SK-N-SH (cell line): ENCODE results near the gene POLD2. TPM values are rescaled to one million over a fixed set of nuclear protein-coding genes. Genes with fewer than 3 reads are reported as not detected.

Experiments used
- CTCF ChIA-PET: fragments of 300-600, 350-600 bp; formaldehyde crosslinking; extraction: SDS; loops from one replicate; lab custom pipeline; 2021; lab: Yijun Ruan, JAX
- POLR2A ChIA-PET: fragments of 350-600 bp; sonication (Branson Sonifier 250); formaldehyde crosslinking; extraction: SDS; loops from one replicate; lab custom pipeline; 2020; ENCODE audit warnings: antibody characterized with exemption, inconsistent platforms; lab: Yijun Ruan, JAX
- DNase-seq: peaks from one replicate; pipeline ENCODE4 v3.0.0; 2012
- H2AFZ ChIP-seq: fragments of 200-600 bp; sonication (generic); 2 replicates; pipeline ENCODE4 v1.8.1; 2016; ENCODE audit warnings: antibody characterized with exemption, mild to moderate bottlenecking, low read depth
- H3F3A ChIP-seq: fragments of 200-600 bp; sonication (generic); replicated peaks from 2 replicates; pipeline ENCODE3; 2016; ENCODE audit warnings: antibody characterized with exemption, mild to moderate bottlenecking; ENCODE audit not compliant: insufficient read depth
- H3K27ac ChIP-seq, 2 experiments: fragments of 200-500 bp in 1 of 2; fragments of 200-600 bp in 1 of 2; sonication (Bioruptor generic) in 1 of 2; sonication (generic), shearing (Covaris generic) in 1 of 2; 2 replicates each; pipeline versions ENCODE4 v1.5.1 to v1.6.1; 2014 to 2016; ENCODE audit warnings: low read depth in 2 of 2, inconsistent platforms in 1 of 2, low read length in 1 of 2, mild to moderate bottlenecking in 1 of 2, mixed read lengths in 1 of 2
- H3K27me3 ChIP-seq: fragments of 200-600 bp; sonication (generic), shearing (Covaris generic); 2 replicates; pipeline ENCODE4 v1.6.1; 2016; ENCODE audit warnings: mixed run types; ENCODE audit not compliant: insufficient read depth
- H3K36me3 ChIP-seq, 2 experiments: fragments of 200-500 bp in 1 of 2; fragments of 200-600 bp in 1 of 2; sonication (Bioruptor generic) in 1 of 2; sonication (generic) in 1 of 2; replicated peaks in 1 of 2; 2 replicates each; pipeline versions ENCODE3 to v1.5.1; 2014 to 2016; ENCODE audit warnings: low read length in 1 of 2, mild to moderate bottlenecking in 1 of 2; ENCODE audit not compliant: insufficient read depth in 2 of 2, control insufficient read depth in 1 of 2
- H3K4me1 ChIP-seq, 2 experiments: fragments of 200-500 bp in 1 of 2; fragments of 200-600 bp in 1 of 2; sonication (Bioruptor generic) in 1 of 2; sonication (generic), shearing (Covaris generic) in 1 of 2; 2 replicates each; pipeline versions ENCODE4 v1.5.1 to v1.6.1; 2014 to 2016; ENCODE audit warnings: low read depth in 1 of 2, low read length in 1 of 2, mixed run types in 1 of 2; ENCODE audit not compliant: insufficient read depth in 2 of 2, control insufficient read depth in 1 of 2
- H3K4me2 ChIP-seq: fragments of 200-600 bp; sonication (generic), shearing (Covaris generic); 2 replicates; pipeline ENCODE4 v1.6.1; 2017; ENCODE audit warnings: mixed run types
- H3K4me3 ChIP-seq, 2 experiments: fragments of 200-500 bp in 1 of 2; fragments of 200-600 bp in 1 of 2; sonication (Bioruptor generic) in 1 of 2; sonication (generic), shearing (Covaris generic) in 1 of 2; 2 replicates each; pipeline versions ENCODE4 v1.5.1 to v1.8.1; 2014 to 2016; ENCODE audit warnings: low read depth in 2 of 2, inconsistent platforms in 1 of 2, low read length in 1 of 2, mild to moderate bottlenecking in 1 of 2, mixed read lengths in 1 of 2, moderate library complexity in 1 of 2
- H3K79me2 ChIP-seq: fragments of 200-600 bp; sonication (generic); 2 replicates; pipeline ENCODE4 v1.8.1; 2017; ENCODE audit warnings: mild to moderate bottlenecking; ENCODE audit not compliant: insufficient read depth
- H3K9ac ChIP-seq: fragments of 200-600 bp; sonication (generic); 2 replicates; pipeline ENCODE4 v1.6.1; 2017; ENCODE audit warnings: mixed run types
- H3K9me2 ChIP-seq: fragments of 200-600 bp; sonication (generic); 2 replicates; pipeline ENCODE4 v1.6.1; 2017; ENCODE audit warnings: mixed run types
- H3K9me3 ChIP-seq: fragments of 200-600 bp; sonication (generic); 2 replicates; pipeline ENCODE4 v1.6.1; 2017; ENCODE audit warnings: mixed run types, mild to moderate bottlenecking, moderate library complexity
- H4K20me1 ChIP-seq: fragments of 200-600 bp; sonication (generic); 2 replicates; pipeline ENCODE4 v1.6.1; 2017; ENCODE audit warnings: mild to moderate bottlenecking, mixed run types; ENCODE audit not compliant: insufficient read depth
- CHD2 ChIP-seq: fragments of 150-350 bp; IDR thresholded peaks from 2 replicates; pipeline ENCODE4 v1.6.1; 2018; ENCODE audit warnings: low read length; ENCODE audit not compliant: partially characterized antibody
- CTCF ChIP-seq: fragments of 200-600 bp; sonication (generic); IDR thresholded peaks from 2 replicates; pipeline ENCODE4 v1.6.1; 2017; ENCODE audit warnings: antibody characterized with exemption, mild to moderate bottlenecking, moderate library complexity
- ELF1 ChIP-seq: IDR thresholded peaks from 2 replicates; pipeline ENCODE4 v1.4.0; 2012
- EZH2phosphoT487 ChIP-seq: fragments of 200-600 bp; sonication (generic); IDR thresholded peaks from 2 replicates; pipeline ENCODE4 v1.6.1; 2017; ENCODE audit warnings: low read depth, mixed run types, mild to moderate bottlenecking, antibody characterized with exemption, moderate library complexity, borderline replicate concordance
- IRF3 ChIP-seq: fragments of 150-350 bp; IDR thresholded peaks from 2 replicates; pipeline ENCODE4 v1.6.1; 2016; ENCODE audit warnings: mild to moderate bottlenecking, low read depth, low read length
- JUND ChIP-seq: IDR thresholded peaks from 2 replicates; pipeline ENCODE4 v1.4.0; 2012
- MAX ChIP-seq: IDR thresholded peaks from 2 replicates; pipeline ENCODE4 v1.4.0; 2012; ENCODE audit warnings: low read depth
- PBX3 ChIP-seq: IDR thresholded peaks from 2 replicates; pipeline ENCODE4; 2012
- POLR2AphosphoS5 ChIP-seq: IDR thresholded peaks from 2 replicates; pipeline ENCODE4 v1.6.1; 2012; ENCODE audit warnings: low read depth, low read length
- RAD21 ChIP-seq: IDR thresholded peaks from 2 replicates; pipeline ENCODE4 v1.6.1; 2012; ENCODE audit warnings: mild to moderate bottlenecking, low read length
- RCOR1 ChIP-seq: fragments of 150-350 bp; IDR thresholded peaks from 2 replicates; pipeline ENCODE4 v1.6.1; 2017; ENCODE audit warnings: antibody characterized with exemption, low read length
- RFX5 ChIP-seq: IDR thresholded peaks from 2 replicates; pipeline ENCODE4 v1.6.1; 2012; ENCODE audit warnings: mild to moderate bottlenecking, improper control_type of control experiment, low read length
- SIN3A ChIP-seq: IDR thresholded peaks from 2 replicates; pipeline ENCODE4 v1.6.1; 2012; ENCODE audit warnings: low read depth, mild to moderate bottlenecking, low read length, moderate library complexity, borderline replicate concordance
- TCF12 ChIP-seq: IDR thresholded peaks from 2 replicates; pipeline ENCODE4 v1.4.0; 2012
- TEAD4 ChIP-seq: IDR thresholded peaks from 2 replicates; pipeline ENCODE4 v1.4.0; 2012; ENCODE audit warnings: mild to moderate bottlenecking, borderline replicate concordance; ENCODE audit not compliant: insufficient read depth
- USF1 ChIP-seq: IDR thresholded peaks from 2 replicates; pipeline ENCODE4 v1.4.0; 2012; ENCODE audit warnings: low read depth, borderline replicate concordance
- ZBTB33 ChIP-seq: IDR thresholded peaks from 2 replicates; pipeline ENCODE4 v1.4.0; 2012; ENCODE audit warnings: low read depth, borderline replicate concordance
- WGBS: methylation state at CpG from one replicate; pipeline ENCODE4 v1.1.6; 2017; ENCODE audit warnings: low lambda C conversion rate; 5-methylcytosine and 5-hydroxymethylcytosine counted together
- polyA plus RNA-seq, 3 experiments: library from polyadenylated mRNA; depleted of rRNA; stranded (reverse); fragments of >200 nt; gene quantifications; 2 replicates each; pipeline ENCODE4 v1.2.3, GENCODE V29; 2012

POLD2 gene
- polyA plus RNA-seq, 1 of the 3 experiments (the other 2 are of a cell fraction): 194 TPM

GRCh38 chr7:44119829-44120380 is 3.4 kb downstream of the POLD2 start:
- H3K27me3 ChIP-seq: no peaks in the 10 kb centered on the region
- ChIA-PET CTCF (interaction anchor here (0.7 to 3.3 kb wide), 3 partner anchors 48 to 95 kb away, joined by 3 to 15 read pairs (median 3); no protein-coding TSS in a partner anchor), POLR2A (no interaction called here)
- no peak overlapping the region for H3K9ac ChIP-seq
- H3K79me2 ChIP-seq: peaks cover 43% of the 10 kb centered on the region
- no peaks in the 10 kb centered on the region; the same call in 1 of the 2 replicates for H4K20me1 ChIP-seq
- H3K9me2 ChIP-seq: no peaks in the 10 kb centered on the region
- no peak overlapping the region for H2AFZ ChIP-seq
- WGBS: 95% methylated on average over 8 of the region's 8 CpGs
- peaks cover 7% of the 10 kb centered on the region for H3F3A ChIP-seq
- H3K9me3 ChIP-seq: no peaks in the 10 kb centered on the region
- no peak for DNase-seq
- peaks cover 7 to 20% of the 10 kb centered on the region in 2 experiments; a peak in 3 of 4 replicates for H3K4me1 ChIP-seq
- H3K27ac ChIP-seq: no peak overlapping the region
- H3K36me3 ChIP-seq: peaks cover 20 to 51% of the 10 kb centered on the region in 2 experiments
- H3K4me3 ChIP-seq: no peak overlapping the region
- TF ChIP-seq EZH2phosphoT487: no peak
- TF ChIP-seq ELF1: no peak
- TF ChIP-seq POLR2AphosphoS5: no peak
- no peak for TF ChIP-seq TCF12
- no peak for TF ChIP-seq RFX5
- no peak for TF ChIP-seq RCOR1
- TF ChIP-seq SIN3A: no peak
- TF ChIP-seq PBX3: no peak
- no peak for TF ChIP-seq CHD2
- no peak for TF ChIP-seq USF1
- no peak for TF ChIP-seq MAX
- TF ChIP-seq CTCF: no peak
- TF ChIP-seq IRF3: no peak
- no peak for TF ChIP-seq TEAD4
- no peak for TF ChIP-seq ZBTB33
- TF ChIP-seq JUND: no peak
- no peak for TF ChIP-seq RAD21
- H3K4me2 ChIP-seq: no peak overlapping the region
